Measurements from ENCODE around the gene PTGFRN.

Gene PTGFRN

DNA sequence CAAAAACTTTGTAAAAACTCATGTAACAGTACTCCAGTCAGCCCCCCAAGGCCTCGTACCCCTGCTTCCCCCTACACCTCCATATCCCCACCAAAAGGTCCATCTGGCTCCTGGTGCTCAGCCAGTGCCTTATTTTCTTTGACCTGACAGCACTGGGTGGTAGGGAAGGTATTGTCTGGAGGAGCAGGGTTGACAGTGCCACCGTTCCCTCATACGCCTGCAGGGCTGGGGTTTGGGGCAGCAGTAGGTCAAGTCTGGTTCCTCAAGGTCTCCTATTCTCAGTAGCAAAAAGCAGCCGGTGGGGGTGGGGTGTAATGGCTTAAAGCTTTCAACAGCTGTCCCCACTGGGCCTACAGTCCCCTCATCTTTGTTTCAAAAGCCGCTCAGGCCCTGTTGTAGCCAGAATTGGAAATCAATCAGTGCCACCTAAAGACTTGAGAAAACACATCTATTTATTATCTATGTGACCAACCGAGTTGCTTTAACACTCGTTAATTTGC is 125.1 kb downstream of the PTGFRN start:
- DNase-seq (ENCODE audit: low read depth) = no peak

DNA sequence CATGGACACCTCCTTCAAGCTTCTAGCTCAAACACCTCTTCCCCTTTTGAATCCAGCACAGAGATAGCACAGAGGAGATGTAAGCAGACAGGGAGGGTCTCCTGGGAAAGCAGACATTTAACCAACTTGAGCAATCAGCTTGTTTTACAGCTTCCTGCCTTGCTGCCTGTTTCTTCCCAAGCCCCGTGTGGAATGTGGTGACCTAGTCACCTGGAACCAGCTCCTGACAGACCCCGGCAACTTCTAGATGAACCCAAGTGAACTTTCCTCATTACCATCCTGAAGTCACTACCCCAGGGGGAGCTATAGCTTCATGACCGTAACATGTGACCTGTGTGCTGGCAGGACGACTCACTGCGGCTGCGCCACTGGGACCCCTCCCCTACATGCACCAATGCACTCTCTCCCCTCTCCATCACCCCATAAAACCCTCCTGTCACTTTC is 126.3 kb downstream of the PTGFRN start:
- no peak for DNase-seq (ENCODE audit: low read depth)

DNA sequence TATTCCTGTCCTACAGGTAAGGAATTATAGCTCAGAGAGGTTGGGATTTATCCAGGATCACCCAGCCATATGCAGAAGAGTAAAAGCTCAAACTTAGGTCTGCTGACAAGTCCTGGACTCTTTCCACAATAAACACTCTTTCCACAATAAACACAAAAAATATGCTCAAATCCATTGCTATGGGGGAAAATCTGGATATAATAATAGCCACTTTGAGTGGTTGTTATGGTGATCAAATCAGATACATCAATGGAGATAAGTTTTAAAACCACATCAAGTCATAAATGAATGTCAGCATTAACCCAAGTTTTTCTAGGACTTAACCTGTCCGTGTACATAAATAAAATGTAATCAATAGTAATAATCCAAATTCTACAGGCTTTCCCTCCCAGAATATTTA is 128.1 kb downstream of the PTGFRN start:
- no peak for DNase-seq (ENCODE audit: low read depth)

DNA sequence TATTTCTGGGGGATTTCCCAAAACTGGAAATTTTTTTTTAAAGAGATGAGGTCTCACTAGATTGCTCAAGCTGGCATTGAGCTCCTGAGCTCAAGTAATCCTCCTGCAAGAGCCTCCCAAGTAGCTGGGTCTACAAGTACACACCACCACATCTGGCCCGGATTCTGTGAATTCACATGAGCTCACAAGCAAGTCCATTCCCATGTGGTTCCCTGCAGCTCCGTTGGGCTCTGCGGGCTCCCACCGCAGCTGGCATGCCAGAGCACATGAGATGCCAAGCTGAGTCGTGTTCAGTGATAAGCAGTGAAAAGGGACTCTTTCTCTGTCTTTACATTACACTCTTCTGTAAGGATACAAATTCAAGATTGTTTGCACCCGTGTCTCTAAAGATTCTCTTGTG is 128.5 kb downstream of the PTGFRN start:
- DNase-seq (ENCODE audit: low read depth) = no peak

All from fibroblast of gingiva (primary cell).